ENCODE measurements around the gene SLC44A3. TPM values are rescaled to one million over a fixed set of nuclear protein-coding genes. Genes with fewer than 3 reads are reported as not detected.

The SLC44A3 gene
- total RNA-seq, 4 donors from 2014 or later = 0.63 to 1.7 (median 0.83) TPM

DNA sequence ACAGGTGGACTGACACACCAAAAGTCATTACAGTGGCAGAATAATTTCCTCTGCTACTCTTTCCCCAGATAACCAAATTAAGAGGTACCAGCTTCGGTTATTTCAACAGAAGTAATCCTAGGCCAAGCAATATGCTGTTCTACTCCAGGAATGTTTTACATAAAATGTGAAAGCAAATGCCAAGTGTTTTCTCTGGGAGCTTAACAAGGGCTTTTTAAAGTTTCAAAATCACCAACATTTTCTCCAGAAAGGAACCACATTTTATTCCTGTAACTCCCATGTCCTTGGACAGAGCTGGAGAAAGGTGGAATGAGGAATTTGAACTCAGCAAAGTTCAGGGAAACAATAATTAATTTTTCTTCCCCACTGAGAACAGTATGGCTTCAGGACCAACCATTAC lies 79.6 kb downstream of the SLC44A3 start:
- 43% methylated on average over 1 of the region's 1 CpG for WGBS
- no peak overlapping the region for H3K4me3 ChIP-seq
- peak overlapping the region; percentile 51 to 71 (median 58) for H3K27ac ChIP-seq (replicated peaks in 1 of 4)
- intact Hi-C loops (cut with DNase I) = no loop called here
- peaks cover 0 to 63% (median 58%) of the 10 kb centered on the region in 4 donors for H3K4me1 ChIP-seq
- TF ChIP-seq POLR2AphosphoS5 (IDR thresholded peaks at IDR 0.05) (no peak), POLR2A (IDR thresholded peaks at IDR 0.05; ENCODE audit: low read depth) (no peak), EP300 (IDR thresholded peaks at IDR 0.05) (no peak)
- TF ChIP-seq, protein P1, sequence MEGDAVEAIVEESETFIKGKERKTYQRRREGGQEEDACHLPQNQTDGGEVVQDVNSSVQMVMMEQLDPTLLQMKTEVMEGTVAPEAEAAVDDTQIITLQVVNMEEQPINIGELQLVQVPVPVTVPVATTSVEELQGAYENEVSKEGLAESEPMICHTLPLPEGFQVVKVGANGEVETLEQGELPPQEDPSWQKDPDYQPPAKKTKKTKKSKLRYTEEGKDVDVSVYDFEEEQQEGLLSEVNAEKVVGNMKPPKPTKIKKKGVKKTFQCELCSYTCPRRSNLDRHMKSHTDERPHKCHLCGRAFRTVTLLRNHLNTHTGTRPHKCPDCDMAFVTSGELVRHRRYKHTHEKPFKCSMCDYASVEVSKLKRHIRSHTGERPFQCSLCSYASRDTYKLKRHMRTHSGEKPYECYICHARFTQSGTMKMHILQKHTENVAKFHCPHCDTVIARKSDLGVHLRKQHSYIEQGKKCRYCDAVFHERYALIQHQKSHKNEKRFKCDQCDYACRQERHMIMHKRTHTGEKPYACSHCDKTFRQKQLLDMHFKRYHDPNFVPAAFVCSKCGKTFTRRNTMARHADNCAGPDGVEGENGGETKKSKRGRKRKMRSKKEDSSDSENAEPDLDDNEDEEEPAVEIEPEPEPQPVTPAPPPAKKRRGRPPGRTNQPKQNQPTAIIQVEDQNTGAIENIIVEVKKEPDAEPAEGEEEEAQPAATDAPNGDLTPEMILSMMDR (IDR thresholded peaks at IDR 0.05) = no peak
- no peaks in the 10 kb centered on the region for H3K9me3 ChIP-seq
- DNase-seq (ENCODE audit: extremely low spot score) = no peak
- H3K27me3 ChIP-seq = no peaks in the 10 kb centered on the region
- H3K36me3 ChIP-seq = peaks cover 0 to 81% (median 49%) of the 10 kb centered on the region in 4 donors

DNA sequence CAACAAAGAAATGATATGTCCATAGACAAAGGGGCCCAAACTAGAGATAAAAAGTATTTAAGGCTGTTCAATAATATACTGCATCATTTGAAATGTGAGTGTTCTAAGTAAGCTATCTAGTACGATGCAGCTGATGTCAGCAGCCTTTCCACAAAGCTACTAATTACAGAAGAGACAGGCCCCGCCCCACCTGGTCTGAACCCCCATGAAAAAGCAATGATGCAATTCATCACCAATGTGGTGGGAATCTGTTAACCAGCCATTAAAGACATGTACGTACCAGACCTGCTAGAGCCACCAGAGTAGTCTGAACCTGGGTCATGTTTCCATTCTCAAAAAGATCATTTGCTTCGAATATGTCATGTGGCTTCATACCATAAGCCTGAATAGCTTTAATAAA lies 81.7 kb downstream of the SLC44A3 start:
- Histone ChIP-seq H3K27me3 (no peaks in the 10 kb centered on the region), H3K36me3 (peaks cover 0 to 61% (median 31%) of the 10 kb centered on the region in 4 donors), H3K27ac (replicated peaks in 1 of 4) (peak overlapping the region in 1 of 4 donors; percentile 14), H3K9me3 (no peaks in the 10 kb centered on the region), H3K4me1 (peaks cover 0 to 84% (median 79%) of the 10 kb centered on the region in 4 donors), H3K4me3 (no peak overlapping the region)
- intact Hi-C loops (cut with DNase I) = no loop called here
- no peak for DNase-seq (ENCODE audit: extremely low spot score)
- WGBS = 89% methylated on average over 4 of the region's 4 CpGs
- TF ChIP-seq POLR2AphosphoS5 (IDR thresholded peaks at IDR 0.05) (no peak), POLR2A (IDR thresholded peaks at IDR 0.05; ENCODE audit: low read depth) (no peak), EP300 (IDR thresholded peaks at IDR 0.05) (no peak)
- TF ChIP-seq, protein P1 (IDR thresholded peaks at IDR 0.05) = no peak

DNA sequence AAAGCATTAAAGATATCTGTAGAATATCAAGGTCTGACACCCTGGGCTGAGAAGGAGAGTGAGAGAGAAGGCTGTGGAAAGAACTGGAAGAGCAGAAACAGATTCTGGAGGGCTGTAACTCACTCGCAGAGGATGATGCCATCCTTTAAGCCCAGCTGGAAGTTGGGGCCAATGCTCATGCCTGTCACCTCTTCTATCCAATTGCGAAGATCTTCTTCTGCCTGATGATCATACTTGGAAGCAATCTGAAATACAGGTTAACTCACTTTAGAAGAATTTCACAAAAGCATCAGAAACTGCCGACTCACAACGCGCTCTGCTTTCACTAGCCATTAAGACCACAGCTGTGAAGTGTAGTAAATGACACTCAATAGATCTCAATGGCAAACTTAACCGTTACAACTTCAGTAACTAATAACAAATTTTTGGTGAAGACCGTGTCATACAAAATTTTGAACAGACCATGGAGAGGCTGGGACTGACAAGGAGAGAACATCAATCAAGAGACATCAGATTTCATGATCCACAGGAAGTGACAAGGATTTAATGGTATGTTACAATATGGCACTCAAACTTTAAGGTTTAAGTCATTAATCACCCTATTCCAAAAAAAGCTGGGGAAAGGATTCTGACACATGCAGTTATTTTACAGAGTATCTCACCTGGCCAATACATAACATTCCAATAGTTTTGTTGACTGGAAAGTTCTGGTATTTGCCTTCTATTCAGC lies 83.3 kb downstream of the SLC44A3 start:
- Histone ChIP-seq H3K27me3 (no peaks in the 10 kb centered on the region), H3K4me3 (no peak overlapping the region), H3K4me1 (peaks cover 0 to 97% (median 91%) of the 10 kb centered on the region in 4 donors), H3K36me3 (peaks cover 0 to 46% (median 17%) of the 10 kb centered on the region in 4 donors), H3K9me3 (no peaks in the 10 kb centered on the region), H3K27ac (replicated peaks in 1 of 4) (peak overlapping the region; percentile 25 to 48 (median 29))
- WGBS = 78% methylated on average over 7 of the region's 7 CpGs
- intact Hi-C loops (cut with DNase I) = no loop called here
- DNase-seq (ENCODE audit: extremely low spot score) = no peak
- TF ChIP-seq POLR2AphosphoS5 (IDR thresholded peaks at IDR 0.05) (no peak), EP300 (IDR thresholded peaks at IDR 0.05) (no peak), POLR2A (IDR thresholded peaks at IDR 0.05; ENCODE audit: low read depth) (no peak)
- TF ChIP-seq, protein P1 (IDR thresholded peaks at IDR 0.05) = no peak

DNA sequence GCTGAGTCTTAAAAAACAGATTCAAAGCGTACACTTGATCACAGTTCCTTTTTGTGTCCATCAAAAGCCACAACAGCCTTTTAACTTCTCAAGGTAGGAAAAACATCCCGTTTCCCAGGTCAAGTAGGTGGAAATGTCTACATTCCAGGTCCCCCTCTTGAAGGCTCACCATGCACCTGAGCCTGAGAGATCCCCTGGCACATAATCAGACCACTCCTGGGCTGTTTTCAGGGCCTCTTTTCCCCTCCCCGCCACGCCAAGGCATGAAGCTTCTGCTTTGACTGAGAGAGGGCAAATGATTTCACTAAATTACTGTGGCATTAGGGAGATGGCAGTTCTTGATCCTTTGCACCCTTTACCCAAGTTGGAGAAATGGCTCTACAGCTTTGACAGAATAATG lies 85.0 kb downstream of the SLC44A3 start:
- intact Hi-C loops (cut with DNase I) = no loop called here
- TF ChIP-seq, protein P1 (IDR thresholded peaks at IDR 0.05) = no peak
- no peak overlapping the region for H3K4me3 ChIP-seq
- DNase-seq (ENCODE audit: extremely low spot score) = no peak
- H3K9me3 ChIP-seq = no peaks in the 10 kb centered on the region
- H3K27me3 ChIP-seq = no peaks in the 10 kb centered on the region
- peaks cover 6 to 97% (median 90%) of the 10 kb centered on the region in 4 donors for H3K4me1 ChIP-seq
- WGBS = 94% methylated on average over 4 of the region's 4 CpGs
- H3K36me3 ChIP-seq = peaks cover 0 to 28% (median 11%) of the 10 kb centered on the region in 4 donors
- H3K27ac ChIP-seq (replicated peaks in 1 of 4) = no peak overlapping the region
